ENCODE data around the gene STEEP1.

- TF ChIP-seq EZH2phosphoT487 (IDR thresholded peaks at IDR 0.05; ENCODE audit: borderline replicate concordance) (no peak), CTCF (conservative IDR thresholded peaks at IDR 0.05; ENCODE audit: low read length) (no peak)
These were observed 39.7 kb upstream of the STEEP1 start for GRCh38 chrX:119604766-119605463.
